ENCODE measurements around the gene GRK6. TPM values are rescaled to one million over a fixed set of nuclear protein-coding genes. Genes with fewer than 3 reads are reported as not detected.

Gene GRK6
- total RNA-seq = 10 to 100 TPM; 16.2 to 29.5 (median 21.5) TPM

GRCh38 chr5:177426566-177427210 lies at the start of gene GRK6:
GRK6 (plus strand) TSS chr5:177426676; CDS start chr5:177426846, 170 bp downstream.
- in situ Hi-C loops (cut with MboI; ENCODE audit: low pct_unique_long_range_greater_than_20kb in 2 of 9, low sequenced_read_pairs in 9 of 9, unreplicated experiment in 9 of 9) = no loop called here
- H3K4me1 ChIP-seq (replicated peaks in 1 of 2) = peaks cover 8 to 20% of the 10 kb centered on the region in 2 donors
- H3K27ac ChIP-seq = peak within 1 kb of the TSS; percentile 85 to 92
- H3K4me3 ChIP-seq = peak within 1 kb of the TSS; percentile 72 to 85 (median 78)
- WGBS, 10 experiments = 0 to 1% (median 0%) methylated on average over 2 to 27 of the region's 82 CpGs; no CpG with 5 or more reads in 7 of the 10 experiments
- peak; percentile 6 to 24 (median 12) for ATAC-seq (replicated peaks in 6 of 8)

GRCh38 chr5:177377851-177378776 lies 48.4 kb upstream of the GRK6 start:
- ATAC-seq (replicated peaks in 6 of 8) = no peak
- H3K27ac ChIP-seq = no peak overlapping the region
- H3K4me1 ChIP-seq (replicated peaks in 1 of 2) = no peaks in the 10 kb centered on the region
- in situ Hi-C loops (cut with MboI; ENCODE audit: low pct_unique_long_range_greater_than_20kb in 2 of 9, low sequenced_read_pairs in 9 of 9, unreplicated experiment in 9 of 9) = loop anchor here in 2 of 9 experiments (25.0 kb wide), 2 partner anchors 109 to 134 kb away; partner anchors contain the start of genes DDX41 (in 1 of the 2), DOK3 (in 1 of the 2) and PDLIM7 (in 1 of the 2)
- H3K4me3 ChIP-seq = no peak overlapping the region
- WGBS, 10 experiments = 70 to 100% (median 84%) methylated on average over 1 to 5 of the region's 8 CpGs; no CpG with 5 or more reads in 3 of the 10 experiments

- H3K27ac ChIP-seq = no peak overlapping the region
- H3K4me1 ChIP-seq (replicated peaks in 1 of 2) = no peaks in the 10 kb centered on the region
- in situ Hi-C loops (cut with MboI; ENCODE audit: low pct_unique_long_range_greater_than_20kb in 2 of 9, low sequenced_read_pairs in 9 of 9, unreplicated experiment in 9 of 9) = loop anchor here in 2 of 9 experiments (25.0 kb wide), 2 partner anchors 108 to 133 kb away; partner anchors contain the start of genes DDX41 (in 1 of the 2), DOK3 (in 1 of the 2) and PDLIM7 (in 1 of the 2)
- ATAC-seq (replicated peaks in 6 of 8) = peak; percentile 62 to 99 (median 92)
- 34 to 100% (median 73%) methylated on average over 1 to 14 of the region's 15 CpGs; no CpG with 5 or more reads in 1 of the 10 experiments for WGBS, 10 experiments
- no peak overlapping the region for H3K4me3 ChIP-seq
These were observed 47.3 kb upstream of the GRK6 start for GRCh38 chr5:177378884-177379883.

GRCh38 chr5:177380805-177381126 lies 45.7 kb upstream of the GRK6 start:
- WGBS, 10 experiments = 40 to 100% (median 96%) methylated on average over 1 to 5 of the region's 6 CpGs; no CpG with 5 or more reads in 2 of the 10 experiments
- H3K4me3 ChIP-seq = no peak overlapping the region
- H3K27ac ChIP-seq = no peak overlapping the region
- no peaks in the 10 kb centered on the region for H3K4me1 ChIP-seq (replicated peaks in 1 of 2)
- no peak for ATAC-seq (replicated peaks in 6 of 8)
- in situ Hi-C loops (cut with MboI; ENCODE audit: low pct_unique_long_range_greater_than_20kb in 2 of 9, low sequenced_read_pairs in 9 of 9, unreplicated experiment in 9 of 9) = loop anchor here in 2 of 9 experiments (25.0 kb wide), 2 partner anchors 107 to 132 kb away; partner anchors contain the start of genes DDX41 (in 1 of the 2), DOK3 (in 1 of the 2) and PDLIM7 (in 1 of the 2)

GRCh38 chr5:177382423-177383029 lies 44.0 kb upstream of the GRK6 start:
- no peak overlapping the region for H3K27ac ChIP-seq
- in situ Hi-C loops (cut with MboI; ENCODE audit: low pct_unique_long_range_greater_than_20kb in 2 of 9, low sequenced_read_pairs in 9 of 9, unreplicated experiment in 9 of 9) = loop anchor here in 2 of 9 experiments (25.0 kb wide), 2 partner anchors 105 to 130 kb away; partner anchors contain the start of genes DDX41 (in 1 of the 2), DOK3 (in 1 of the 2) and PDLIM7 (in 1 of the 2)
- peak in 1 of 8 experiments; percentile 49 for ATAC-seq (replicated peaks in 6 of 8)
- WGBS, 10 experiments = 0 to 89% (median 60%) methylated on average over 1 to 6 of the region's 11 CpGs; no CpG with 5 or more reads in 2 of the 10 experiments
- H3K4me3 ChIP-seq = no peak overlapping the region
- no peaks in the 10 kb centered on the region for H3K4me1 ChIP-seq (replicated peaks in 1 of 2)

GRCh38 chr5:177383181-177383580 lies 43.3 kb upstream of the GRK6 start:
- ATAC-seq (replicated peaks in 6 of 8) = no peak
- Histone ChIP-seq H3K4me1 (replicated peaks in 1 of 2) (no peaks in the 10 kb centered on the region), H3K4me3 (no peak overlapping the region), H3K27ac (no peak overlapping the region)
- in situ Hi-C loops (cut with MboI; ENCODE audit: low pct_unique_long_range_greater_than_20kb in 2 of 9, low sequenced_read_pairs in 9 of 9, unreplicated experiment in 9 of 9) = loop anchor here in 2 of 9 experiments (25.0 kb wide), 2 partner anchors 104 to 129 kb away; partner anchors contain the start of genes DDX41 (in 1 of the 2), DOK3 (in 1 of the 2) and PDLIM7 (in 1 of the 2)
- WGBS, 10 experiments = 40 to 100% (median 70%) methylated on average over 2 to 8 of the region's 9 CpGs; no CpG with 5 or more reads in 5 of the 10 experiments

GRCh38 chr5:177384134-177384533 lies 42.3 kb upstream of the GRK6 start, which contains the start of gene SLC34A1:
SLC34A1 (plus strand) TSS chr5:177384434; CDS start chr5:177385742, 1,308 bp downstream.
- Histone ChIP-seq H3K4me1 (replicated peaks in 1 of 2) (no peaks in the 10 kb centered on the region), H3K27ac (no peak within 1 kb of the TSS), H3K4me3 (no peak within 1 kb of the TSS)
- in situ Hi-C loops (cut with MboI; ENCODE audit: low pct_unique_long_range_greater_than_20kb in 2 of 9, low sequenced_read_pairs in 9 of 9, unreplicated experiment in 9 of 9) = loop anchor here in 2 of 9 experiments (25.0 kb wide), 2 partner anchors 103 to 128 kb away; partner anchors contain the start of genes DDX41 (in 1 of the 2), DOK3 (in 1 of the 2) and PDLIM7 (in 1 of the 2)
- 0 to 71% (median 23%) methylated on average over 1 to 3 of the region's 4 CpGs; no CpG with 5 or more reads in 5 of the 10 experiments for WGBS, 10 experiments
- ATAC-seq (replicated peaks in 6 of 8) = no peak

- H3K4me1 ChIP-seq (replicated peaks in 1 of 2) = peaks cover 2% of the 10 kb centered on the region in 2 donors
- in situ Hi-C loops (cut with MboI; ENCODE audit: low pct_unique_long_range_greater_than_20kb in 2 of 9, low sequenced_read_pairs in 9 of 9, unreplicated experiment in 9 of 9) = loop anchor here in 2 of 9 experiments (25.0 kb wide), 2 partner anchors 102 to 127 kb away; partner anchors contain the start of genes DDX41 (in 1 of the 2), DOK3 (in 1 of the 2) and PDLIM7 (in 1 of the 2)
- 0% methylated on average over 1 of the region's 11 CpGs; no CpG with 5 or more reads in 9 of the 10 experiments for WGBS, 10 experiments
- H3K27ac ChIP-seq = no peak overlapping the region
- no peak for ATAC-seq (replicated peaks in 6 of 8)
- H3K4me3 ChIP-seq = no peak overlapping the region
These were observed 40.8 kb upstream of the GRK6 start for GRCh38 chr5:177385720-177386119.

GRCh38 chr5:177386542-177386941 lies 39.9 kb upstream of the GRK6 start:
- Histone ChIP-seq H3K27ac (no peak overlapping the region), H3K4me1 (replicated peaks in 1 of 2) (peaks cover 3 to 4% of the 10 kb centered on the region in 2 donors), H3K4me3 (no peak overlapping the region)
- ATAC-seq (replicated peaks in 6 of 8) = no peak
- WGBS, 10 experiments = 0 to 84% (median 75%) methylated on average over 1 to 7 of the region's 8 CpGs; no CpG with 5 or more reads in 3 of the 10 experiments
- in situ Hi-C loops (cut with MboI; ENCODE audit: low pct_unique_long_range_greater_than_20kb in 2 of 9, low sequenced_read_pairs in 9 of 9, unreplicated experiment in 9 of 9) = loop anchor here in 2 of 9 experiments (25.0 kb wide), 2 partner anchors 101 to 126 kb away; partner anchors contain the start of genes DDX41 (in 1 of the 2), DOK3 (in 1 of the 2) and PDLIM7 (in 1 of the 2)

GRCh38 chr5:177387405-177387804 lies 39.1 kb upstream of the GRK6 start:
- Histone ChIP-seq H3K27ac (no peak overlapping the region), H3K4me3 (no peak overlapping the region), H3K4me1 (replicated peaks in 1 of 2) (peaks cover 3 to 4% of the 10 kb centered on the region in 2 donors)
- WGBS, 10 experiments = 40 to 89% (median 60%) methylated on average over 1 to 11 of the region's 14 CpGs; no CpG with 5 or more reads in 6 of the 10 experiments
- in situ Hi-C loops (cut with MboI; ENCODE audit: low pct_unique_long_range_greater_than_20kb in 2 of 9, low sequenced_read_pairs in 9 of 9, unreplicated experiment in 9 of 9) = loop anchor here in 2 of 9 experiments (25.0 kb wide), 2 partner anchors 100 to 125 kb away; partner anchors contain the start of genes DDX41 (in 1 of the 2), DOK3 (in 1 of the 2) and PDLIM7 (in 1 of the 2)
- ATAC-seq (replicated peaks in 6 of 8) = no peak
